Measurements from ENCODE around the gene PPL.

DNA sequence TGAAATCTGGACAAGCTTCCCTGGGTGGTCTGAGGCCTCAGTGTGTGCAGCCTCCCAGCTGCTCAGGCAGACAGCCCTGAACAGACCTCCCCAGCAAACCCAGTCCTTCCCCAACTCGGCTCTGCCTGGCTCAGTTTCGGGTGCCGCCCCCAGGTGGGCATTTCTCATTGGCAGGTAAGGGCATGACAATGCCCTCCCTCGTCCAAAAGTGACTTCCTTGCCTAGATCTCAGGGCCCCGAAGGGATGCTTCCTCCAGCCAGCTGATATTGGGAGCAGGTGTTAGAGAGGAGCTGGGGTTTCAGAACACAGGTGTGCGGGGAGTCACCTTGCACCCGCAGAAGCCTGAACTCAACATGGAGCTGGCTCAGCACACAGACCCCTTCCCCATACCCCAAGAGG lies 3.8 kb upstream of the PPL start:
- TF ChIP-seq, protein P1, sequence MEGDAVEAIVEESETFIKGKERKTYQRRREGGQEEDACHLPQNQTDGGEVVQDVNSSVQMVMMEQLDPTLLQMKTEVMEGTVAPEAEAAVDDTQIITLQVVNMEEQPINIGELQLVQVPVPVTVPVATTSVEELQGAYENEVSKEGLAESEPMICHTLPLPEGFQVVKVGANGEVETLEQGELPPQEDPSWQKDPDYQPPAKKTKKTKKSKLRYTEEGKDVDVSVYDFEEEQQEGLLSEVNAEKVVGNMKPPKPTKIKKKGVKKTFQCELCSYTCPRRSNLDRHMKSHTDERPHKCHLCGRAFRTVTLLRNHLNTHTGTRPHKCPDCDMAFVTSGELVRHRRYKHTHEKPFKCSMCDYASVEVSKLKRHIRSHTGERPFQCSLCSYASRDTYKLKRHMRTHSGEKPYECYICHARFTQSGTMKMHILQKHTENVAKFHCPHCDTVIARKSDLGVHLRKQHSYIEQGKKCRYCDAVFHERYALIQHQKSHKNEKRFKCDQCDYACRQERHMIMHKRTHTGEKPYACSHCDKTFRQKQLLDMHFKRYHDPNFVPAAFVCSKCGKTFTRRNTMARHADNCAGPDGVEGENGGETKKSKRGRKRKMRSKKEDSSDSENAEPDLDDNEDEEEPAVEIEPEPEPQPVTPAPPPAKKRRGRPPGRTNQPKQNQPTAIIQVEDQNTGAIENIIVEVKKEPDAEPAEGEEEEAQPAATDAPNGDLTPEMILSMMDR (IDR thresholded peaks at IDR 0.05; ENCODE audit: low read length): no peak
- no peak for TF ChIP-seq EZH2 (IDR thresholded peaks at IDR 0.05; ENCODE audit: borderline replicate concordance, low read length)

All from OCI-LY1 (cell line).